MM.1S (cell line): ENCODE results near the gene R3HDML.
"Not testable (repeated sequence)": the region's sequence is repeated elsewhere in the genome, so short reads cannot be mapped to it uniquely, and the experiment has no call there.

Source experiments
- DNase-seq: peaks from one replicate; pipeline ENCODE4 v3.0.0-alpha.2; 2015
- H2AFZ ChIP-seq: fragments of 300-600 bp; sonication (generic); 2 replicates; pipeline ENCODE4 v1.6.0; 2016; ENCODE audit warnings: antibody characterized with exemption, low read length
- H3F3A ChIP-seq: fragments of 300-600 bp; sonication (generic); 2 replicates; pipeline ENCODE4 v1.6.1; 2016; ENCODE audit warnings: mild to moderate bottlenecking, antibody characterized with exemption, low read length, moderate library complexity, mixed read lengths; ENCODE audit not compliant: insufficient read depth
- H3K27ac ChIP-seq: fragments of 300-600 bp; sonication (generic); 2 replicates; pipeline ENCODE4 v1.5.1; 2016; ENCODE audit warnings: mild to moderate bottlenecking, low read length
- H3K27me3 ChIP-seq: fragments of 300-600 bp; sonication (generic); replicated peaks from 2 replicates; pipeline ENCODE4 v1.6.0; 2016; ENCODE audit warnings: low read length; ENCODE audit not compliant: insufficient read depth
- H3K36me3 ChIP-seq: fragments of 300-600 bp; sonication (generic); replicated peaks from 2 replicates; pipeline ENCODE4 v1.6.1; 2016; ENCODE audit warnings: mild to moderate bottlenecking, low read length, mixed read lengths; ENCODE audit not compliant: insufficient read depth
- H3K4me1 ChIP-seq: fragments of 300-600 bp; sonication (generic); 2 replicates; pipeline ENCODE4 v1.6.1; 2016; ENCODE audit warnings: low read length, mixed read lengths
- H3K4me2 ChIP-seq: fragments of 300-600 bp; sonication (generic); 2 replicates; pipeline ENCODE4 v1.6.0; 2016; ENCODE audit warnings: low read depth, low read length
- H3K4me3 ChIP-seq: fragments of 300-600 bp; sonication (generic); 2 replicates; pipeline ENCODE4 v1.5.1; 2016; ENCODE audit warnings: low read length, mixed read lengths
- H3K79me2 ChIP-seq: fragments of 300-600 bp; sonication (generic); 2 replicates; pipeline ENCODE4 v1.6.1; 2016; ENCODE audit warnings: mixed run types, low read length, mixed read lengths
- H3K9ac ChIP-seq: fragments of 300-600 bp; sonication (generic); 2 replicates; pipeline ENCODE4 v1.6.1; 2016; ENCODE audit warnings: low read length, mixed read lengths
- H3K9me2 ChIP-seq: fragments of 300-600 bp; sonication (generic); replicated peaks from 2 replicates; pipeline ENCODE4 v1.6.1; 2016; ENCODE audit warnings: mild to moderate bottlenecking, low read length, mixed read lengths; ENCODE audit not compliant: insufficient read depth
- H3K9me3 ChIP-seq: fragments of 300-600 bp; sonication (generic); replicated peaks from 2 replicates; pipeline ENCODE4 v1.6.1; 2016; ENCODE audit warnings: mild to moderate bottlenecking, low read length, mixed read lengths; ENCODE audit not compliant: insufficient read depth
- H4K20me1 ChIP-seq: fragments of 300-600 bp; sonication (generic); 2 replicates; pipeline ENCODE4 v1.6.1; 2016; ENCODE audit warnings: mild to moderate bottlenecking, low read length, moderate library complexity, mixed read lengths; ENCODE audit not compliant: insufficient read depth
- EZH2 ChIP-seq: fragments of 300-600 bp; sonication (generic); optimal IDR thresholded peaks from 2 replicates; pipeline ENCODE3; 2017; ENCODE audit warnings: low read depth, mild to moderate bottlenecking, antibody characterized with exemption, low read length, mixed read lengths
- EZH2phosphoT487 ChIP-seq: fragments of 300-600 bp; sonication (generic); IDR thresholded peaks from 2 replicates; pipeline ENCODE4 v1.6.1; 2018; ENCODE audit warnings: antibody characterized with exemption, low read length
- TF ChIP-seq, protein P1 (sequence below): fragments of 300-600 bp; sonication (generic); IDR thresholded peaks from 2 replicates; pipeline ENCODE4 v1.5.1; 2016; ENCODE audit warnings: antibody characterized with exemption, low read length, mixed read lengths

R3HDML gene

DNA sequence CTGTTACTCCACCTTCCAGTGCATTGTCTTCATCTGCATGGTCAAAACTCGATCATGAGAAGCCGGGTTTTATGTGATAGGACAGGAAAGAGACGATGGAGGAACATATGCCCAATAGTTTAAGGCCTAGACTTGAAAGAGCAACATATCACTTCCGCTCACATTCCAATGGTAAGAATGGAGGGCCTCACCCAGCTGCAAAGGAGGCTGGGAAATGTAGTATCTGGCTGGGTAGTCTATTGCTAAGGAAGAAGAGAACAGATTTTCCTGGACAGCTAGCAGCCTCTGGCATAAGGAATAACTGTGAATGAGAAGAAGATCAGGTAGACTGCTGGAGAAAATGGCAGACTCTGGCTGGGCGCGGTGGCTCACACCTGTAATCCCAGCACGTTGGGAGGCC, 45.1 kb upstream of the R3HDML start:
- no peaks in the 10 kb centered on the region for H3K4me1 ChIP-seq
- no peaks in the 10 kb centered on the region for H3K27me3 ChIP-seq

DNA sequence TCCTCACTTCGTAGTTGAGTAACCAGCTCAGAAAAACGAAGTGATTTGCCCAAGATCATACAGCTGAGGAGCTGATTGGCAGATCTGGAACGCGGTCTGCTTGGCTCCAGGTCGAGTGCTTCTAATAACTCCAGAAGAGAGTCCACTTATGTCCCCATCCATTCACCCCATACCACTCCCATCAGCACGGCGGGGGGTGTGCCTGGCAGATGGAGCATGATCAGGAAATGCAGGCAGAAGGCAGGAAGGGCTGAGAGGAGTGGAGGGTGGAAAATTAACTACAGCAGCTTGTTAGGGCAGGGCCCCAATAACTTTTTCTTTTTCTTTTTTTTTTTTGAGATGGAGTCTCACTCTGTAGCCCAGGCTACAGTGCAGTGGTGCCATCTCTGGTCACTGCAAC, 40.8 kb upstream of the R3HDML start:
- Histone ChIP-seq H3K9ac (no peak overlapping the region), H3K27ac (no peak overlapping the region), H3K36me3 (no peaks in the 10 kb centered on the region), H3K9me3 (no peaks in the 10 kb centered on the region), H4K20me1 (no peaks in the 10 kb centered on the region), H3K9me2 (no peaks in the 10 kb centered on the region), H3K79me2 (no peaks in the 10 kb centered on the region), H3K4me3 (no peak overlapping the region), H3F3A (no peaks in the 10 kb centered on the region), H3K27me3 (no peaks in the 10 kb centered on the region), H3K4me2 (no peak overlapping the region), H2AFZ (no peak overlapping the region), H3K4me1 (no peaks in the 10 kb centered on the region)
- DNase-seq, result no peak
- TF ChIP-seq, protein P1, sequence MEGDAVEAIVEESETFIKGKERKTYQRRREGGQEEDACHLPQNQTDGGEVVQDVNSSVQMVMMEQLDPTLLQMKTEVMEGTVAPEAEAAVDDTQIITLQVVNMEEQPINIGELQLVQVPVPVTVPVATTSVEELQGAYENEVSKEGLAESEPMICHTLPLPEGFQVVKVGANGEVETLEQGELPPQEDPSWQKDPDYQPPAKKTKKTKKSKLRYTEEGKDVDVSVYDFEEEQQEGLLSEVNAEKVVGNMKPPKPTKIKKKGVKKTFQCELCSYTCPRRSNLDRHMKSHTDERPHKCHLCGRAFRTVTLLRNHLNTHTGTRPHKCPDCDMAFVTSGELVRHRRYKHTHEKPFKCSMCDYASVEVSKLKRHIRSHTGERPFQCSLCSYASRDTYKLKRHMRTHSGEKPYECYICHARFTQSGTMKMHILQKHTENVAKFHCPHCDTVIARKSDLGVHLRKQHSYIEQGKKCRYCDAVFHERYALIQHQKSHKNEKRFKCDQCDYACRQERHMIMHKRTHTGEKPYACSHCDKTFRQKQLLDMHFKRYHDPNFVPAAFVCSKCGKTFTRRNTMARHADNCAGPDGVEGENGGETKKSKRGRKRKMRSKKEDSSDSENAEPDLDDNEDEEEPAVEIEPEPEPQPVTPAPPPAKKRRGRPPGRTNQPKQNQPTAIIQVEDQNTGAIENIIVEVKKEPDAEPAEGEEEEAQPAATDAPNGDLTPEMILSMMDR, result no peak
- TF ChIP-seq EZH2 (no peak), EZH2phosphoT487 (no peak)

More for the DNA sequence above, 45.1 kb upstream of the R3HDML start:
- DNase-seq, result no peak
- no peaks in the 10 kb centered on the region for H3K79me2 ChIP-seq
- H3K27ac ChIP-seq, result no peak overlapping the region
- TF ChIP-seq EZH2phosphoT487, result no peak
- TF ChIP-seq, protein P1, result no peak
- no peak for TF ChIP-seq EZH2
- H3F3A ChIP-seq, result no peaks in the 10 kb centered on the region
- no peak overlapping the region for H3K9ac ChIP-seq
- H3K4me2 ChIP-seq, result no peak overlapping the region
- H3K9me3 ChIP-seq, result no peaks in the 10 kb centered on the region
- no peaks in the 10 kb centered on the region for H3K36me3 ChIP-seq
- H3K4me3 ChIP-seq, result no peak overlapping the region
- H4K20me1 ChIP-seq, result no peaks in the 10 kb centered on the region
- no peak overlapping the region for H2AFZ ChIP-seq
- H3K9me2 ChIP-seq, result no peaks in the 10 kb centered on the region

DNA sequence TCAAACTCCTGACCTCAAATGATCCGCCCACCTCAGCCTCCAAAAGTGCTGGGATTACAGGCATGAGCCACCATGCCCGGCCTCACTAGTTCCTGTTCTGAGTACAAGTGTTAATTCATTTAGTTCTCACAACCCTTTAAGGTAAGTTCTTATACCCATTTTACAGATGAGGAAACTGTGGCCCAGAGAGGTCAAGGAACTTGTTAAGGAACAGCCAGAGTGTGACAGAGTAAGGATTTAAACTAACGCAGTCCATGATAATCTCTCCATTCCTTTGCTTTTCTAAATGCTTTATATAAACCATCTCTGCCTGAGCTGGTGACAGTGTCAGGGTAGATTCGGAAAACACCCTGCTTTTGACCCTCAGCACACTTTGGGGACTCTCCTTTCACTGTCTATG, 39.1 kb upstream of the R3HDML start:
- no peak for DNase-seq
- Histone ChIP-seq H3K4me3 (no peak overlapping the region), H2AFZ (no peak overlapping the region), H3K79me2 (no peaks in the 10 kb centered on the region), H3K27me3 (no peaks in the 10 kb centered on the region), H3K27ac (no peak overlapping the region), H4K20me1 (no peaks in the 10 kb centered on the region), H3K9ac (no peak overlapping the region), H3K9me2 (no peaks in the 10 kb centered on the region), H3K4me1 (no peaks in the 10 kb centered on the region), H3K4me2 (no peak overlapping the region), H3K36me3 (no peaks in the 10 kb centered on the region), H3K9me3 (no peaks in the 10 kb centered on the region), H3F3A (no peaks in the 10 kb centered on the region)
- TF ChIP-seq EZH2 (no peak), EZH2phosphoT487 (no peak)
- TF ChIP-seq, protein P1, result no peak

DNA sequence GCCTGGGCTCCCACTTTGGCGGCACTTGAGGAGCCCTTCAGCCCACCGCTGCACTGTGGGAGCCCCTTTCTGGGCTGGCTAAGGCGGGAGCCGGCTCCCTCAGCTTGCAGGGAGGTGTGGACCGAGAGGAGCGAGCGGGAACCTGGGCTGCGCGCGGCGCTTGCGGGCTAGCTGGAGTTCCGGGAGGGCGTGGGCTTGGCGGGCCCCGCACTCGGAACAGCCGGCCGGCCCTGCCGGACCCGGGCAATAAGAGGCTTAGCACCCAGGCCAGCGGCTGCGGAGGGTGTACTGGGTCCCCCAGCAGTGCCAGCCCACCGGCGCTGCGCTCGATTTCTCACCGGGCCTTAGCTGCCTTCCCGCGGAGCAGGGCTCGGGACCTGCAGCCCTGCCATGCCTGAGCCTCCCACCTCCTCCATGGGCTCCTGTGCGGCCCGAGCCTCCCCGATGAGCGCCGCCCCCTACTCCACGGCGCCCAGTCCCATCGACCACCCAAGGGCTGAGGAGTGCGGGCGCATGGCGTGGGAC, 37.8 kb upstream of the R3HDML start:
- not testable (repeated sequence) for H3F3A ChIP-seq, H3K36me3 ChIP-seq, H3K27me3 ChIP-seq, H3K79me2 ChIP-seq, H3K4me2 ChIP-seq, H3K27ac ChIP-seq, H3K9me2 ChIP-seq, H3K9ac ChIP-seq, DNase-seq, H3K4me1 ChIP-seq, H3K9me3 ChIP-seq, H2AFZ ChIP-seq, H3K4me3 ChIP-seq, H4K20me1 ChIP-seq
